Measurements from ENCODE around the gene LOXHD1.

LOXHD1 gene

GRCh38 chr18:46660957-46661749 lies 4.1 kb upstream of the LOXHD1 start:
- Histone ChIP-seq H3K4me3 (no peak overlapping the region), H3K4me1 (peaks cover 20 to 55% (median 44%) of the 10 kb centered on the region in 10 experiments), H3K4me2 (peak overlapping the region in 6 of 11 experiments; percentile 57 to 74 (median 69); a peak in 10 of 22 replicates), H3K9me3 (replicated peaks in 1 of 11) (peaks cover 0 to 7% (median 0%) of the 10 kb centered on the region in 11 experiments; a peak in 4 of 22 replicates), H3K27me3 (no peaks in the 10 kb centered on the region), H3K9ac (no peak overlapping the region), H3K27ac (no peak overlapping the region), H3K36me3 (no peaks in the 10 kb centered on the region), H4K20me1 (no peaks in the 10 kb centered on the region)
- no peak for TF ChIP-seq Cebpa-rat (IDR thresholded peaks at IDR 0.05)

- Histone ChIP-seq H3K36me3 (no peaks in the 10 kb centered on the region), H3K4me2 (no peak overlapping the region), H4K20me1 (no peaks in the 10 kb centered on the region), H3K27ac (no peak overlapping the region), H3K4me1 (peaks cover 20 to 55% (median 45%) of the 10 kb centered on the region in 10 experiments), H3K27me3 (no peaks in the 10 kb centered on the region), H3K9me3 (replicated peaks in 1 of 11) (peaks cover 0 to 7% (median 0%) of the 10 kb centered on the region in 11 experiments; a peak in 4 of 22 replicates), H3K9ac (no peak overlapping the region), H3K4me3 (no peak overlapping the region)
- TF ChIP-seq Cebpa-rat (IDR thresholded peaks at IDR 0.05), result no peak
These were observed 2.5 kb upstream of the LOXHD1 start for GRCh38 chr18:46659484-46659883.

GRCh38 chr18:46656326-46657114 lies 500 bp downstream of the LOXHD1 start:
- H3K9me3 ChIP-seq (replicated peaks in 1 of 11), result no peaks in the 10 kb centered on the region
- peak overlapping the region in 1 of 11 experiments; percentile 9; a peak in 1 of 22 replicates for H3K9ac ChIP-seq
- H3K36me3 ChIP-seq, result no peaks in the 10 kb centered on the region
- H3K4me1 ChIP-seq, result peaks cover 0 to 25% (median 16%) of the 10 kb centered on the region in 10 experiments; a peak in 14 of 20 replicates
- H3K27me3 ChIP-seq, result no peaks in the 10 kb centered on the region
- no peaks in the 10 kb centered on the region for H4K20me1 ChIP-seq
- H3K27ac ChIP-seq, result no peak overlapping the region
- no peak overlapping the region for H3K4me2 ChIP-seq
- TF ChIP-seq Cebpa-rat (IDR thresholded peaks at IDR 0.05), result no peak
- no peak overlapping the region for H3K4me3 ChIP-seq

- no peaks in the 10 kb centered on the region for H3K27me3 ChIP-seq
These were observed 4.6 kb downstream of the LOXHD1 start for GRCh38 chr18:46652372-46652771.

GRCh38 chr18:46650681-46651080 lies 6.3 kb downstream of the LOXHD1 start:
- H3K4me1 ChIP-seq, result peaks cover 0 to 4% (median 0%) of the 10 kb centered on the region in 10 experiments; a peak in 1 of 20 replicates
- no peak overlapping the region for H3K9ac ChIP-seq

More at GRCh38 chr18:46652372-46652771, 4.6 kb downstream of the LOXHD1 start:
- Histone ChIP-seq H3K4me1 (peaks cover 0 to 8% (median 4%) of the 10 kb centered on the region in 10 experiments; a peak in 10 of 20 replicates), H3K9me3 (replicated peaks in 1 of 11) (no peaks in the 10 kb centered on the region), H3K9ac (no peak overlapping the region), H3K4me2 (no peak overlapping the region), H3K36me3 (no peaks in the 10 kb centered on the region), H3K4me3 (no peak overlapping the region), H3K27ac (no peak overlapping the region), H4K20me1 (no peaks in the 10 kb centered on the region)
- TF ChIP-seq Cebpa-rat (IDR thresholded peaks at IDR 0.05), result no peak

GRCh38 chr18:46649071-46649862 lies 7.8 kb downstream of the LOXHD1 start:
- H3K36me3 ChIP-seq, result no peaks in the 10 kb centered on the region
- H3K27me3 ChIP-seq, result no peaks in the 10 kb centered on the region
- H3K4me1 ChIP-seq, result no peaks in the 10 kb centered on the region
- H3K9ac ChIP-seq, result no peak overlapping the region
- no peak for TF ChIP-seq Cebpa-rat (IDR thresholded peaks at IDR 0.05)
- H3K27ac ChIP-seq, result no peak overlapping the region
- H3K4me3 ChIP-seq, result no peak overlapping the region
- no peak overlapping the region for H3K4me2 ChIP-seq
- no peaks in the 10 kb centered on the region for H3K9me3 ChIP-seq (replicated peaks in 1 of 11)
- H4K20me1 ChIP-seq, result no peaks in the 10 kb centered on the region; a peak in 1 of 22 replicates

More at GRCh38 chr18:46650681-46651080, 6.3 kb downstream of the LOXHD1 start:
- Histone ChIP-seq H3K4me2 (no peak overlapping the region), H3K4me3 (no peak overlapping the region), H4K20me1 (no peaks in the 10 kb centered on the region; a peak in 1 of 22 replicates), H3K9me3 (replicated peaks in 1 of 11) (no peaks in the 10 kb centered on the region), H3K27me3 (no peaks in the 10 kb centered on the region), H3K36me3 (no peaks in the 10 kb centered on the region), H3K27ac (no peak overlapping the region)
- TF ChIP-seq Cebpa-rat (IDR thresholded peaks at IDR 0.05), result no peak

- H3K4me1 ChIP-seq, result no peaks in the 10 kb centered on the region
- TF ChIP-seq Cebpa-rat (IDR thresholded peaks at IDR 0.05), result no peak
- H3K4me3 ChIP-seq, result no peak overlapping the region
- H3K9ac ChIP-seq, result no peak overlapping the region
- H3K4me2 ChIP-seq, result no peak overlapping the region
- no peaks in the 10 kb centered on the region; a peak in 1 of 22 replicates for H4K20me1 ChIP-seq
- H3K36me3 ChIP-seq, result no peaks in the 10 kb centered on the region
- no peaks in the 10 kb centered on the region for H3K9me3 ChIP-seq (replicated peaks in 1 of 11)
- H3K27me3 ChIP-seq, result no peaks in the 10 kb centered on the region
- no peak overlapping the region for H3K27ac ChIP-seq
These were observed 10.6 kb downstream of the LOXHD1 start for GRCh38 chr18:46646468-46646867.

- no peak for TF ChIP-seq Cebpa-rat (IDR thresholded peaks at IDR 0.05)
These were observed 14.5 kb downstream of the LOXHD1 start for GRCh38 chr18:46642561-46642960.

GRCh38 chr18:46641917-46642316 lies 15.1 kb downstream of the LOXHD1 start:
- no peak overlapping the region for H3K9ac ChIP-seq
- no peak overlapping the region for H3K4me3 ChIP-seq
- no peak overlapping the region for H3K27ac ChIP-seq
- no peak overlapping the region for H3K4me2 ChIP-seq
- H3K4me1 ChIP-seq, result no peaks in the 10 kb centered on the region
- H3K27me3 ChIP-seq, result no peaks in the 10 kb centered on the region
- no peaks in the 10 kb centered on the region for H3K36me3 ChIP-seq
- H3K9me3 ChIP-seq (replicated peaks in 1 of 11), result no peaks in the 10 kb centered on the region
- H4K20me1 ChIP-seq, result no peaks in the 10 kb centered on the region; a peak in 1 of 22 replicates
- no peak for TF ChIP-seq Cebpa-rat (IDR thresholded peaks at IDR 0.05)

More at GRCh38 chr18:46642561-46642960, 14.5 kb downstream of the LOXHD1 start:
- Histone ChIP-seq H3K9ac (no peak overlapping the region), H3K27ac (no peak overlapping the region), H3K27me3 (no peaks in the 10 kb centered on the region), H4K20me1 (no peaks in the 10 kb centered on the region; a peak in 1 of 22 replicates), H3K4me3 (no peak overlapping the region), H3K4me2 (no peak overlapping the region), H3K4me1 (no peaks in the 10 kb centered on the region), H3K36me3 (no peaks in the 10 kb centered on the region), H3K9me3 (replicated peaks in 1 of 11) (no peaks in the 10 kb centered on the region)

Measured in BLaER1 treated with 17β-estradiol and CSF1 and Interleukin-3, amounts not matched to agents 10 nM and 100 nM (cell line).